ENCODE results near the gene VEZF1.

VEZF1 gene

GRCh38 chr17:57947369-57947768 lies 40.7 kb downstream of the VEZF1 start:
- H3K4me3 ChIP-seq (ENCODE audit: low read depth, low read length), result peak overlapping the region; percentile 53
- no peak for TF ChIP-seq CTCF (IDR thresholded peaks at IDR 0.05; ENCODE audit: low read depth, low read length)

GRCh38 chr17:57946798-57947358 lies 41.2 kb downstream of the VEZF1 start:
- peak overlapping the region; percentile 53 for H3K4me3 ChIP-seq (ENCODE audit: low read depth, low read length)
- no peak for TF ChIP-seq CTCF (IDR thresholded peaks at IDR 0.05; ENCODE audit: low read depth, low read length)

- no peak for TF ChIP-seq CTCF (IDR thresholded peaks at IDR 0.05; ENCODE audit: low read depth, low read length)
- H3K4me3 ChIP-seq (ENCODE audit: low read depth, low read length), result peak overlapping the region; percentile 53
Measured at GRCh38 chr17:57945996-57946797, 41.9 kb downstream of the VEZF1 start.

GRCh38 chr17:57944908-57945307 lies 43.1 kb downstream of the VEZF1 start:
- no peak overlapping the region for H3K4me3 ChIP-seq (ENCODE audit: low read depth, low read length)
- no peak for TF ChIP-seq CTCF (IDR thresholded peaks at IDR 0.05; ENCODE audit: low read depth, low read length)

- no peak for TF ChIP-seq CTCF (IDR thresholded peaks at IDR 0.05; ENCODE audit: low read depth, low read length)
Measured at GRCh38 chr17:57943645-57944044, 44.4 kb downstream of the VEZF1 start.

GRCh38 chr17:57943140-57943539 lies 44.9 kb downstream of the VEZF1 start:
- H3K4me3 ChIP-seq (ENCODE audit: low read depth, low read length), result no peak overlapping the region
- no peak for TF ChIP-seq CTCF (IDR thresholded peaks at IDR 0.05; ENCODE audit: low read depth, low read length)

More at GRCh38 chr17:57943645-57944044, 44.4 kb downstream of the VEZF1 start:
- no peak overlapping the region for H3K4me3 ChIP-seq (ENCODE audit: low read depth, low read length)

All from WI38 (cell line).